ENCODE data around the gene SYPL1. TPM values are rescaled to one million over a fixed set of nuclear protein-coding genes. Genes with fewer than 3 reads are reported as not detected.

SYPL1 gene
- total RNA-seq, 3 donors from 2014 or later, result 96.2 to 116 (median 98.3) TPM

GRCh38 chr7:106151459-106152312 lies 39.6 kb upstream of the SYPL1 start:
- intact Hi-C loops (cut with DNase I; ENCODE audit: low total_unique reads), result no loop called here
- TF ChIP-seq POLR2AphosphoS5 (IDR thresholded peaks at IDR 0.05) (no peak), POLR2A (IDR thresholded peaks at IDR 0.05) (no peak)
- TF ChIP-seq, protein P1, sequence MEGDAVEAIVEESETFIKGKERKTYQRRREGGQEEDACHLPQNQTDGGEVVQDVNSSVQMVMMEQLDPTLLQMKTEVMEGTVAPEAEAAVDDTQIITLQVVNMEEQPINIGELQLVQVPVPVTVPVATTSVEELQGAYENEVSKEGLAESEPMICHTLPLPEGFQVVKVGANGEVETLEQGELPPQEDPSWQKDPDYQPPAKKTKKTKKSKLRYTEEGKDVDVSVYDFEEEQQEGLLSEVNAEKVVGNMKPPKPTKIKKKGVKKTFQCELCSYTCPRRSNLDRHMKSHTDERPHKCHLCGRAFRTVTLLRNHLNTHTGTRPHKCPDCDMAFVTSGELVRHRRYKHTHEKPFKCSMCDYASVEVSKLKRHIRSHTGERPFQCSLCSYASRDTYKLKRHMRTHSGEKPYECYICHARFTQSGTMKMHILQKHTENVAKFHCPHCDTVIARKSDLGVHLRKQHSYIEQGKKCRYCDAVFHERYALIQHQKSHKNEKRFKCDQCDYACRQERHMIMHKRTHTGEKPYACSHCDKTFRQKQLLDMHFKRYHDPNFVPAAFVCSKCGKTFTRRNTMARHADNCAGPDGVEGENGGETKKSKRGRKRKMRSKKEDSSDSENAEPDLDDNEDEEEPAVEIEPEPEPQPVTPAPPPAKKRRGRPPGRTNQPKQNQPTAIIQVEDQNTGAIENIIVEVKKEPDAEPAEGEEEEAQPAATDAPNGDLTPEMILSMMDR (IDR thresholded peaks at IDR 0.05), result no peak
- Histone ChIP-seq H3K4me1 (peaks cover 0 to 11% of the 10 kb centered on the region in 2 donors), H3K9me3 (no peaks in the 10 kb centered on the region), H3K27ac (peak overlapping the region; percentile 54 to 67), H3K36me3 (no peaks in the 10 kb centered on the region), H3K27me3 (no peaks in the 10 kb centered on the region), H3K4me3 (no peak overlapping the region)
- DNase-seq (ENCODE audit: low spot score in 2 of 2), result no peak

- no peaks in the 10 kb centered on the region for H3K36me3 ChIP-seq
- H3K27me3 ChIP-seq, result no peaks in the 10 kb centered on the region
- TF ChIP-seq POLR2A (IDR thresholded peaks at IDR 0.05) (no peak), POLR2AphosphoS5 (IDR thresholded peaks at IDR 0.05) (no peak)
- TF ChIP-seq, protein P1 (IDR thresholded peaks at IDR 0.05), result no peak
- H3K9me3 ChIP-seq, result no peaks in the 10 kb centered on the region
- H3K4me3 ChIP-seq, result no peak overlapping the region
- intact Hi-C loops (cut with DNase I; ENCODE audit: low total_unique reads), result loop anchor here (5.0 kb wide), 1 partner anchor 92 kb away; no protein-coding TSS in a partner anchor
- no peaks in the 10 kb centered on the region for H3K4me1 ChIP-seq
- DNase-seq (ENCODE audit: low spot score in 2 of 2), result no peak
- H3K27ac ChIP-seq, result no peak overlapping the region
These were observed 31.7 kb upstream of the SYPL1 start for GRCh38 chr7:106143711-106144337.

GRCh38 chr7:106142136-106142535 lies 30.0 kb upstream of the SYPL1 start:
- Histone ChIP-seq H3K4me3 (no peak overlapping the region), H3K36me3 (no peaks in the 10 kb centered on the region), H3K27me3 (no peaks in the 10 kb centered on the region), H3K27ac (no peak overlapping the region), H3K9me3 (no peaks in the 10 kb centered on the region), H3K4me1 (no peaks in the 10 kb centered on the region)
- TF ChIP-seq POLR2AphosphoS5 (IDR thresholded peaks at IDR 0.05) (no peak), POLR2A (IDR thresholded peaks at IDR 0.05) (no peak)
- TF ChIP-seq, protein P1 (IDR thresholded peaks at IDR 0.05), result no peak
- intact Hi-C loops (cut with DNase I; ENCODE audit: low total_unique reads), result loop anchor here (5.0 kb wide), 1 partner anchor 90 kb away; no protein-coding TSS in a partner anchor
- DNase-seq (ENCODE audit: low spot score in 2 of 2), result no peak

GRCh38 chr7:106140406-106141173 lies 28.5 kb upstream of the SYPL1 start:
- no peak for DNase-seq (ENCODE audit: low spot score in 2 of 2)
- H3K4me1 ChIP-seq, result no peaks in the 10 kb centered on the region
- TF ChIP-seq, protein P1 (IDR thresholded peaks at IDR 0.05), result no peak
- TF ChIP-seq POLR2A (IDR thresholded peaks at IDR 0.05) (no peak), POLR2AphosphoS5 (IDR thresholded peaks at IDR 0.05) (no peak)
- intact Hi-C loops (cut with DNase I; ENCODE audit: low total_unique reads), result loop anchor here (5.0 kb wide), 1 partner anchor 88 kb away; no protein-coding TSS in a partner anchor
- no peak overlapping the region for H3K4me3 ChIP-seq
- no peak overlapping the region for H3K27ac ChIP-seq
- no peaks in the 10 kb centered on the region for H3K36me3 ChIP-seq
- no peaks in the 10 kb centered on the region for H3K27me3 ChIP-seq
- no peaks in the 10 kb centered on the region for H3K9me3 ChIP-seq
